PC-9 (cell line): ENCODE data around the gene MAEA.

Experiments
- EZH2 ChIP-seq: fragments of 200-600 bp; sonication (generic); IDR thresholded peaks from 2 replicates; pipeline ENCODE4 v1.8.0; 2017; ENCODE audit warnings: antibody characterized with exemption, low read depth
- TF ChIP-seq, protein P1 (sequence below): fragments of 200-600 bp; sonication (generic); conservative IDR thresholded peaks from 2 replicates; pipeline ENCODE4 v1.6.1; 2017; ENCODE audit warnings: mixed run types, antibody characterized with exemption, mild to moderate bottlenecking, moderate library complexity

DNA sequence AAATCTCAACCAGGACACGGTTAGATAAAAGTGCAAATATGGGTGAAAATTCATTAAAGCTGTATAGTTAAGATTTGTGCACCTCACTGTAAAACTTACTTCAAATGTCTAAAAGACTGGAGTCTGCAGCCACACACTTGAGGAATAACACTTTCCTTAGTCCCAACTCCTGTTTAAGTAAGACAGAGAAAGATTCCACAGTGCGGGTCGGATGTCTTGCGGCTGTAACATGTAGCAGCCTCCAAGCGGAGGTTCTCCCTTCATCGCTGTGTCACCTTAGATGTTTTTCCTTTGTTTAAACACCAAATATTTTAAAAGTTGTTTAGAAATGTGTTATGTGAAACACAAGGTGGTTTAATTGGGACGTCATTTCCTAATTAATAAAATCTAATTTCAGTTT, 905 bp upstream of the MAEA start:
- TF ChIP-seq, protein P1, sequence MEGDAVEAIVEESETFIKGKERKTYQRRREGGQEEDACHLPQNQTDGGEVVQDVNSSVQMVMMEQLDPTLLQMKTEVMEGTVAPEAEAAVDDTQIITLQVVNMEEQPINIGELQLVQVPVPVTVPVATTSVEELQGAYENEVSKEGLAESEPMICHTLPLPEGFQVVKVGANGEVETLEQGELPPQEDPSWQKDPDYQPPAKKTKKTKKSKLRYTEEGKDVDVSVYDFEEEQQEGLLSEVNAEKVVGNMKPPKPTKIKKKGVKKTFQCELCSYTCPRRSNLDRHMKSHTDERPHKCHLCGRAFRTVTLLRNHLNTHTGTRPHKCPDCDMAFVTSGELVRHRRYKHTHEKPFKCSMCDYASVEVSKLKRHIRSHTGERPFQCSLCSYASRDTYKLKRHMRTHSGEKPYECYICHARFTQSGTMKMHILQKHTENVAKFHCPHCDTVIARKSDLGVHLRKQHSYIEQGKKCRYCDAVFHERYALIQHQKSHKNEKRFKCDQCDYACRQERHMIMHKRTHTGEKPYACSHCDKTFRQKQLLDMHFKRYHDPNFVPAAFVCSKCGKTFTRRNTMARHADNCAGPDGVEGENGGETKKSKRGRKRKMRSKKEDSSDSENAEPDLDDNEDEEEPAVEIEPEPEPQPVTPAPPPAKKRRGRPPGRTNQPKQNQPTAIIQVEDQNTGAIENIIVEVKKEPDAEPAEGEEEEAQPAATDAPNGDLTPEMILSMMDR, result no peak
- TF ChIP-seq EZH2, result no peak
